Measurements from ENCODE around the gene AKT3. TPM values are rescaled to one million over a fixed set of nuclear protein-coding genes. Genes with fewer than 3 reads are reported as not detected.

AKT3 gene
- total RNA-seq, 1 donor from 2014 or later = 107 TPM

DNA sequence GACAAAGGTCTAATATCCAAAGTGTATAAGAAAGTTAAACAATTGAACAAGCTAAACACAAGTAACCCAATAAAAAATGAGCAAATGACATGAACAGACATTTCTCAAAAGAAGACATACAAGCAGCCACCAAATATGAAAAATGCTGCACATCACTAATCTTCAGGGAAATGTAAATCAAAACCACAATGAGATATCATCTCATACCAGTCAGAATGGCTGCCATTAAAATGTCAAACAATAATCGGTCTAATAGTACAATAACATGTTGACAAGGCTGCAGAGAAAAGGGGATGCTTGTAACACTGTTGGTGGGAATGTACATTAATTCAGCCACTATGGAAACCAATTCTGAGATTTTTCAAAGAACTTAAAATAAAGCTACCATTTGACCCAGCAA lies 264.1 kb downstream of the AKT3 start:
- H3K4me3 Mint-ChIP-seq (ENCODE audit: unreplicated experiment) = no peak overlapping the region
- H3K9me3 Mint-ChIP-seq (ENCODE audit: unreplicated experiment) = peaks cover 61% of the 10 kb centered on the region
- no peaks in the 10 kb centered on the region for H3K27me3 Mint-ChIP-seq (ENCODE audit: unreplicated experiment)
- H3K27ac Mint-ChIP-seq (ENCODE audit: unreplicated experiment) = no peak overlapping the region
- no peaks in the 10 kb centered on the region for H3K4me1 Mint-ChIP-seq (ENCODE audit: unreplicated experiment)
- no peak for DNase-seq (ENCODE audit: extremely low spot score, unreplicated experiment)
- H3K36me3 Mint-ChIP-seq (ENCODE audit: unreplicated experiment) = peaks cover 69% of the 10 kb centered on the region
- TF ChIP-seq, protein P1, sequence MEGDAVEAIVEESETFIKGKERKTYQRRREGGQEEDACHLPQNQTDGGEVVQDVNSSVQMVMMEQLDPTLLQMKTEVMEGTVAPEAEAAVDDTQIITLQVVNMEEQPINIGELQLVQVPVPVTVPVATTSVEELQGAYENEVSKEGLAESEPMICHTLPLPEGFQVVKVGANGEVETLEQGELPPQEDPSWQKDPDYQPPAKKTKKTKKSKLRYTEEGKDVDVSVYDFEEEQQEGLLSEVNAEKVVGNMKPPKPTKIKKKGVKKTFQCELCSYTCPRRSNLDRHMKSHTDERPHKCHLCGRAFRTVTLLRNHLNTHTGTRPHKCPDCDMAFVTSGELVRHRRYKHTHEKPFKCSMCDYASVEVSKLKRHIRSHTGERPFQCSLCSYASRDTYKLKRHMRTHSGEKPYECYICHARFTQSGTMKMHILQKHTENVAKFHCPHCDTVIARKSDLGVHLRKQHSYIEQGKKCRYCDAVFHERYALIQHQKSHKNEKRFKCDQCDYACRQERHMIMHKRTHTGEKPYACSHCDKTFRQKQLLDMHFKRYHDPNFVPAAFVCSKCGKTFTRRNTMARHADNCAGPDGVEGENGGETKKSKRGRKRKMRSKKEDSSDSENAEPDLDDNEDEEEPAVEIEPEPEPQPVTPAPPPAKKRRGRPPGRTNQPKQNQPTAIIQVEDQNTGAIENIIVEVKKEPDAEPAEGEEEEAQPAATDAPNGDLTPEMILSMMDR (IDR thresholded peaks at IDR 0.05) = no peak

DNA sequence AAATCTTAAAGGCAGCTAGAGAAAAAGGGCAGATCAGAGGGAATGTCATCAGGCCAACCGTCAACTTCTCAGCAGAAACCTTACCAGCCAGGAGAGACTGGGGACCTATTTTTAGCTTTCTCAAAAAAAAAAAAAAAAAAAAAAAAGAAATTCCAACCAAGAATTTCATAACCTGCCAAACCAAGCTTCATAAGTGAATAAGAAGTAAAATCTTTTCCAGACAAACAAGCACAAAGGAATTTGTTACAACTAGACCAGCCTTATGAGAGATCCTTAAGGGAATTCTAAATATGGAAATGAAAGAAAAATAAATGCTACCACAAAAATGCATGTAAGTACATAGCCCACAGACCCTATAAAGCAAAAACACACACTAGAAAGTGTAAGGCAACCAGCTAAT lies 267.7 kb downstream of the AKT3 start:
- no peak overlapping the region for H3K4me3 Mint-ChIP-seq (ENCODE audit: unreplicated experiment)
- H3K4me1 Mint-ChIP-seq (ENCODE audit: unreplicated experiment) = no peaks in the 10 kb centered on the region
- no peaks in the 10 kb centered on the region for H3K27me3 Mint-ChIP-seq (ENCODE audit: unreplicated experiment)
- TF ChIP-seq, protein P1 (IDR thresholded peaks at IDR 0.05) = no peak
- H3K9me3 Mint-ChIP-seq (ENCODE audit: unreplicated experiment) = peaks cover 58% of the 10 kb centered on the region
- peaks cover 62% of the 10 kb centered on the region for H3K36me3 Mint-ChIP-seq (ENCODE audit: unreplicated experiment)
- no peak overlapping the region for H3K27ac Mint-ChIP-seq (ENCODE audit: unreplicated experiment)
- no peak for DNase-seq (ENCODE audit: extremely low spot score, unreplicated experiment)

DNA sequence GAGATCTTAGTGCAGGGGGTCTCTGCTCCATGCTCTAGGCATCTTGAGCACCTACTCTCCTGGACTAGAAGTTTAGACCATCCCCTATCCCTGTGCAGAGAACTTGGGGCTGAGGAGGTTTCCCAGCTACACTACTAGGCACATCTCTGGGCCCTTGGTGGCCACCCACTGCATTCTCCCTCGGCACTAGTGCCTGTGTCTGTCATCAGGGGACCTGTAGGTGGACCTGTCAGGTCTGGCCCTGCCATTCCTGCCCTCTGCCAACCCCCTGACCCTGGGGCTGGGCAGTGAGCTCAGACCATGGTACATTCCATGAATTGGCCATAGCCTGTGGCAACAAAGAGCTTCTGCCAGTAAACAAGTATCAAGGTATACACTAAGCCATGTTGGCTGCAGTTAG lies 269.1 kb downstream of the AKT3 start:
- no peak for DNase-seq (ENCODE audit: extremely low spot score, unreplicated experiment)
- TF ChIP-seq, protein P1 (IDR thresholded peaks at IDR 0.05) = no peak
- no peak overlapping the region for H3K27ac Mint-ChIP-seq (ENCODE audit: unreplicated experiment)
- H3K4me3 Mint-ChIP-seq (ENCODE audit: unreplicated experiment) = no peak overlapping the region
- peaks cover 62% of the 10 kb centered on the region for H3K9me3 Mint-ChIP-seq (ENCODE audit: unreplicated experiment)
- peaks cover 62% of the 10 kb centered on the region for H3K36me3 Mint-ChIP-seq (ENCODE audit: unreplicated experiment)
- H3K27me3 Mint-ChIP-seq (ENCODE audit: unreplicated experiment) = no peaks in the 10 kb centered on the region
- no peaks in the 10 kb centered on the region for H3K4me1 Mint-ChIP-seq (ENCODE audit: unreplicated experiment)

DNA sequence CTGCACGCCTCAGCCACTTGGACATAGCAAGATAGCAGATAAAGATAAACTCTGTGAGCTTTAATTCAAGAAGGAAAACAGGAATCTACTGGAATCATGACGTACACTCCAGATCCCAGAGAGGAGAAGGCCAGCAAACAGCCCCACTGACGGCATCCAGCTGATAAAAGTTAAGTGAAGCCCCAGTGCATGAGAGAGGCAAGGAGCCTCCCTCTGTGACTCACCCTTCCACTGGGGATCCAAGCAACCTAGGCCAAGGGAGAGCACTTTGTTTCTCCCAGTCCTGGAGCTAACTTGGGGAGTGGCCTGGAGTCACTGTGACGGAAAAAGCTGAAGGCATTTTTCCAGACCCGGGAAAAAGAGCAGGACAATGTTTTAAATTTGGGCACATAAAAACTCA lies 270.0 kb downstream of the AKT3 start:
- no peak for DNase-seq (ENCODE audit: extremely low spot score, unreplicated experiment)
- TF ChIP-seq, protein P1 (IDR thresholded peaks at IDR 0.05) = no peak
- no peaks in the 10 kb centered on the region for H3K27me3 Mint-ChIP-seq (ENCODE audit: unreplicated experiment)
- H3K9me3 Mint-ChIP-seq (ENCODE audit: unreplicated experiment) = peaks cover 53% of the 10 kb centered on the region
- H3K27ac Mint-ChIP-seq (ENCODE audit: unreplicated experiment) = no peak overlapping the region
- H3K36me3 Mint-ChIP-seq (ENCODE audit: unreplicated experiment) = peaks cover 57% of the 10 kb centered on the region
- no peaks in the 10 kb centered on the region for H3K4me1 Mint-ChIP-seq (ENCODE audit: unreplicated experiment)
- no peak overlapping the region for H3K4me3 Mint-ChIP-seq (ENCODE audit: unreplicated experiment)

DNA sequence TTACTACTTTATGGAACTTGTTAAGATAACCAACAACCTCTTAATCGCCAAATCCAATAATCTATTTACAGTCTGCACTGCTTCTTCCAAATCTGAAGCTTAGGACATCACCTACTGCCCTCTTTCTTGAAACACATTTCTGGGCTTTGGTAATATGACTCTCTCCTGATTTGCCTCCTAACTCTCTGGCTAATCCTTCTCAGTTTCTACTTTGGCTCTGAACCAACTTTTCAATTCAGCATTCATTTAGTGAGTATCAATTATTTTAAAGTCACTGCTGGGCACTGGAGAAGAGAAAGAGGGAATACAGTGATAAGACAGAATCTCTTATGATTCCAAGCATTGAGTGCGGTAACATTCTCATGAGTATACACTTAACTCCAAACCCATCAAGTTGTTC lies 275.0 kb downstream of the AKT3 start:
- Mint-ChIP-seq H3K9me3 (ENCODE audit: unreplicated experiment) (peaks cover 19% of the 10 kb centered on the region), H3K27ac (ENCODE audit: unreplicated experiment) (no peak overlapping the region), H3K27me3 (ENCODE audit: unreplicated experiment) (no peaks in the 10 kb centered on the region), H3K4me1 (ENCODE audit: unreplicated experiment) (no peaks in the 10 kb centered on the region), H3K4me3 (ENCODE audit: unreplicated experiment) (no peak overlapping the region), H3K36me3 (ENCODE audit: unreplicated experiment) (peaks cover 38% of the 10 kb centered on the region)
- TF ChIP-seq, protein P1 (IDR thresholded peaks at IDR 0.05) = no peak
- DNase-seq (ENCODE audit: extremely low spot score, unreplicated experiment) = no peak
